AG09309 (cell line): ENCODE results near the gene SEC23A.

Source experiments
- DNase-seq: peaks from one replicate; pipeline ENCODE4 v3.0.0-alpha.2; 2010; ENCODE audit warnings: low read depth
- H3K4me3 ChIP-seq: 2 replicates; pipeline ENCODE4 v1.5.1; 2011; ENCODE audit warnings: mild to moderate bottlenecking, low read depth, low read length, moderate library complexity; ENCODE audit not compliant: control insufficient read depth
- CTCF ChIP-seq: IDR thresholded peaks from 2 replicates; pipeline ENCODE4 v1.5.1; 2011; ENCODE audit warnings: mild to moderate bottlenecking, low read depth, low read length, inconsistent platforms; ENCODE audit not compliant: insufficient read depth, control insufficient read depth; ENCODE audit errors: missing control alignments

Gene SEC23A

DNA sequence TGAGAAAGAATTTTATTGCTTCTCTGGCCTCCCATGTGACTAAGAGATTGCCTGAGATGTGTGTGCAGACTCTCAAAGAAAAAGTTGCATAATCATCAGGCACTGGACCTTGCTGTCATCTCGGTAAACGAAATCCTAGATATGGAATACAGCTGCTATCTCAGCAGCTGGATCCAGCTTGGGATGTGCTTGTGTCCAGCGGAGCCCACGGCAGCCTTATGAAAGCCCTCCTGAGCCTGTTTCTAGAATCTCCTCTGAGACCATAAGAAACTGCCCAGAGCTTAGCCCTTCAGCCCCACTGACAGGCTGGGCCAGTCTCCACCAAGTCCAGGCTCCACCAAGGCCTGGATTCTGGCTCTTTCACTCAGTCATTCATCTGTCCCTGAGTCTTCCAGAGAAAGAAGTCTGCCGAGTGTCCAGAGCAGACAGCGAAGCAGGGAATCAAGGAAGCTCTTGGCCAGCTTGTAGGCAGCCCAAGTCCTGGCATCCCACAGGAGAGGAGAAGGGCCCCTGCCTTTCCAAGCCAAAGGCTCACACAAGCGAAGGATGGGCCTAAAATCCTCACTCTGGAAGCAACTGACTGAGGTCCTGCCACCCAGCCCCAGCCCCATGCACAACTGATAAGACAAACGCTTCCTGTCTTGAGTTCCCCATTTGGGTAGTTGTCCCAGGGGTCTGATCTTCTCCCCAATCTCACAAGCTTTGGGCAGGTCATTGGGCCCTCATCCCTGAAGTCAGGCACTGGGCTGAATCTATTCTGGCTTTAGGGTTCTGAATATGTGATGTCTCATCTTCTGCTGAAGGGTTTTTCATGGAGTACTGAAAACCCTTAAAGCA lies 97.8 kb downstream of the SEC23A start:
- no peak overlapping the region for H3K4me3 ChIP-seq
- no peak for TF ChIP-seq CTCF
- DNase-seq: no peak

- H3K4me3 ChIP-seq: no peak overlapping the region
- DNase-seq: no peak
- no peak for TF ChIP-seq CTCF
These were observed 103.1 kb downstream of the SEC23A start for GRCh38 chr14:38999949-39000348.

DNA sequence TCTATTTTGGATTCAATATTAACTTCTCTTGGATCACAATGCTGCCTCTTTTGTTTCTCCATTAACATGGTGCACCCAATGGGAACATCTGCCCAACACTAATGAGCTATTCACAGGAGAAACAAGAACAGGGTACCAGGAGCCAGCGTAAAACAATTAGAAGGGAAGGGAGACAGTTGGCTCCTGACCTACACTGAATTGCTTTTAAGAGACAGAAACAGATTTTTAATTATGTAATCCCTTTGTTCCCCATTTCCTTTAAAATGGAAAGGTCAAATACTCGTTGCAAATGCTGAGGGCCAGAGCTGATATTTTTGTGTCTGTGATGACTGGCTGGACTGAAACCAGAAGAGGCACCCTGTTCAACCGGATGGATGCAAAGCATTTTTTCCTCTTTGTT lies 108.3 kb downstream of the SEC23A start:
- no peak overlapping the region for H3K4me3 ChIP-seq
- no peak for TF ChIP-seq CTCF
- no peak for DNase-seq

DNA sequence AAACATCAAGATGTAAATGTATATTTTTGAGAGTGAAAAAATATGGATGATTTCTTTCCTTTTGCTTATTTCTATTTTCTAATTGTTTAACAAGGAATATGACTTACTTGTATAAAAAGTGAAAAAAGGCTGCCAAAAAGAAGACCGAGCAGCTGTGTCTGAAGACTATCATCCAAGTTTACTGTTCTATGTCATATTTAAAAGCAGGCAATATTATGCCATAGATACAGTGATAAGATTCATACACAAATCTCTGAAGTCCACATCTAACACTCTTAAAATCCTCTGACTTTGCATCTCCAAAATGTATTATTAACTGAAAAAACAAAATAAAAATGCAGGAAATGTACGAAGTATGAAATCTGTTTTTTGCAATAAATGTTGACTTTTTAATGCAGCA lies 109.1 kb downstream of the SEC23A start:
- no peak overlapping the region for H3K4me3 ChIP-seq
- no peak for DNase-seq
- TF ChIP-seq CTCF: no peak

GRCh38 chr14:38992067-38992844 lies 110.8 kb downstream of the SEC23A start:
- TF ChIP-seq CTCF: no peak
- no peak overlapping the region for H3K4me3 ChIP-seq
- DNase-seq: no peak

DNA sequence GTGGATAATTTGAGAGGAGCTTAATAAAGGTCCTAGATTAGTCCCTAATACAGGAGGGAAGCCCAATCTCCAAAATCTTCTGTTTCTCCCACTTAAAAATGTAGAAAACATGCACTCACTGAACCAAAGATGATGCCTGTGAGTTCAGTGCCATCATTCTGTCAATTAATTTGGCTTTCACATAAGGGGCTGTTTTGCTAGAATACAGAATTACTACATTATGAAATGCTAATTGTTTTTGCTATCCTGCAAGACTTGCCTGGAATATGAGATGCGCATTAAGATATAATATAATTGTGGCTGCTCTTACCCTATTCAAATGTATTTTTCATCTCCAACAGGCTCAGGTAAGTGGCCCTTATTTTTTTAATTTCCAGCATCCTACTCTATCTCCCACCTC lies 111.7 kb downstream of the SEC23A start:
- no peak for TF ChIP-seq CTCF
- DNase-seq: no peak
- no peak overlapping the region for H3K4me3 ChIP-seq
